ENCODE data around the gene ADRA2C.

Gene ADRA2C

GRCh38 chr4:3736806-3737205 lies 29.4 kb upstream of the ADRA2C start:
- CTCF ChIA-PET: no interaction called here

GRCh38 chr4:3739577-3739976 lies 26.6 kb upstream of the ADRA2C start:
- DNase-seq (ENCODE audit: extremely low spot score): no peak
- TF ChIP-seq FOXA1 (IDR thresholded peaks at IDR 0.05) (no peak), SP1 (IDR thresholded peaks at IDR 0.05) (no peak), LEF1 (IDR thresholded peaks at IDR 0.05; ENCODE audit: borderline replicate concordance) (no peak), HDGF (IDR thresholded peaks at IDR 0.05; ENCODE audit: borderline replicate concordance) (no peak), BHLHE40 (IDR thresholded peaks at IDR 0.05; ENCODE audit: borderline replicate concordance) (no peak)
- ChIA-PET CTCF (no interaction called here), POLR2A (no interaction called here)

More at GRCh38 chr4:3736806-3737205, 29.4 kb upstream of the ADRA2C start:
- no peak for TF ChIP-seq HDGF (IDR thresholded peaks at IDR 0.05; ENCODE audit: borderline replicate concordance)
- no peak for TF ChIP-seq TARDBP (IDR thresholded peaks at IDR 0.05)
- TF ChIP-seq BHLHE40 (IDR thresholded peaks at IDR 0.05; ENCODE audit: borderline replicate concordance): no peak
- no peak for TF ChIP-seq SUZ12 (IDR thresholded peaks at IDR 0.05)
- TF ChIP-seq FOXA1 (IDR thresholded peaks at IDR 0.05): no peak
- no peak for TF ChIP-seq CTBP1 (IDR thresholded peaks at IDR 0.05; ENCODE audit: borderline replicate concordance)
- TF ChIP-seq ZNF384 (IDR thresholded peaks at IDR 0.05): no peak
- no peak for TF ChIP-seq L3MBTL2 (conservative IDR thresholded peaks at IDR 0.05)
- TF ChIP-seq SP1 (IDR thresholded peaks at IDR 0.05): no peak
- no peak for TF ChIP-seq LEF1 (IDR thresholded peaks at IDR 0.05; ENCODE audit: borderline replicate concordance)
- no peak for TF ChIP-seq FOXM1 (IDR thresholded peaks at IDR 0.05; ENCODE audit: borderline replicate concordance)
- no peak for TF ChIP-seq PKNOX1 (IDR thresholded peaks at IDR 0.05)
- no peak for TF ChIP-seq FOXK2 (IDR thresholded peaks at IDR 0.05)
- no peak for TF ChIP-seq ELF4 (IDR thresholded peaks at IDR 0.05)
- no peak for TF ChIP-seq NFRKB (IDR thresholded peaks at IDR 0.05)
- no peak for TF ChIP-seq ARNT (IDR thresholded peaks at IDR 0.05)
- POLR2A ChIA-PET: no interaction called here
- no peak for DNase-seq (ENCODE audit: extremely low spot score)

GRCh38 chr4:3740256-3740655 lies 25.9 kb upstream of the ADRA2C start:
- no peak for DNase-seq (ENCODE audit: extremely low spot score)
- ChIA-PET POLR2A (no interaction called here), CTCF (no interaction called here)

GRCh38 chr4:3741217-3742011 lies 24.8 kb upstream of the ADRA2C start:
- no peak for TF ChIP-seq ELF4 (IDR thresholded peaks at IDR 0.05)
- TF ChIP-seq SP1 (IDR thresholded peaks at IDR 0.05): no peak
- TF ChIP-seq ARNT (IDR thresholded peaks at IDR 0.05): no peak
- TF ChIP-seq FOXM1 (IDR thresholded peaks at IDR 0.05; ENCODE audit: borderline replicate concordance): no peak
- no peak for TF ChIP-seq PKNOX1 (IDR thresholded peaks at IDR 0.05)
- no peak for TF ChIP-seq BHLHE40 (IDR thresholded peaks at IDR 0.05; ENCODE audit: borderline replicate concordance)
- TF ChIP-seq FOXK2 (IDR thresholded peaks at IDR 0.05): no peak
- no peak for TF ChIP-seq SUZ12 (IDR thresholded peaks at IDR 0.05)
- no peak for TF ChIP-seq CTBP1 (IDR thresholded peaks at IDR 0.05; ENCODE audit: borderline replicate concordance)
- TF ChIP-seq LEF1 (IDR thresholded peaks at IDR 0.05; ENCODE audit: borderline replicate concordance): no peak
- TF ChIP-seq TARDBP (IDR thresholded peaks at IDR 0.05): no peak
- no peak for TF ChIP-seq HDGF (IDR thresholded peaks at IDR 0.05; ENCODE audit: borderline replicate concordance)
- no peak for TF ChIP-seq L3MBTL2 (conservative IDR thresholded peaks at IDR 0.05)
- TF ChIP-seq NFRKB (IDR thresholded peaks at IDR 0.05): no peak
- CTCF ChIA-PET: no interaction called here
- DNase-seq (ENCODE audit: extremely low spot score): no peak
- POLR2A ChIA-PET: no interaction called here

More at GRCh38 chr4:3740256-3740655, 25.9 kb upstream of the ADRA2C start:
- TF ChIP-seq SUZ12 (IDR thresholded peaks at IDR 0.05) (no peak), LEF1 (IDR thresholded peaks at IDR 0.05; ENCODE audit: borderline replicate concordance) (no peak), HDGF (IDR thresholded peaks at IDR 0.05; ENCODE audit: borderline replicate concordance) (no peak), SP1 (IDR thresholded peaks at IDR 0.05) (no peak), ELF4 (IDR thresholded peaks at IDR 0.05) (no peak), BHLHE40 (IDR thresholded peaks at IDR 0.05; ENCODE audit: borderline replicate concordance) (no peak), TARDBP (IDR thresholded peaks at IDR 0.05) (no peak), PKNOX1 (IDR thresholded peaks at IDR 0.05) (no peak), ARNT (IDR thresholded peaks at IDR 0.05) (no peak)

GRCh38 chr4:3742610-3743009 lies 23.6 kb upstream of the ADRA2C start:
- ChIA-PET CTCF (no interaction called here), POLR2A (no interaction called here)
- no peak for TF ChIP-seq ELF4 (IDR thresholded peaks at IDR 0.05)
- TF ChIP-seq NFRKB (IDR thresholded peaks at IDR 0.05): no peak
- no peak for TF ChIP-seq ARNT (IDR thresholded peaks at IDR 0.05)
- no peak for TF ChIP-seq FOXA1 (IDR thresholded peaks at IDR 0.05)
- TF ChIP-seq SP1 (IDR thresholded peaks at IDR 0.05): no peak
- no peak for TF ChIP-seq CTBP1 (IDR thresholded peaks at IDR 0.05; ENCODE audit: borderline replicate concordance)
- TF ChIP-seq HDGF (IDR thresholded peaks at IDR 0.05; ENCODE audit: borderline replicate concordance): no peak
- TF ChIP-seq FOXM1 (IDR thresholded peaks at IDR 0.05; ENCODE audit: borderline replicate concordance): no peak
- no peak for TF ChIP-seq L3MBTL2 (conservative IDR thresholded peaks at IDR 0.05)
- TF ChIP-seq ZNF384 (IDR thresholded peaks at IDR 0.05): no peak
- no peak for TF ChIP-seq SUZ12 (IDR thresholded peaks at IDR 0.05)
- TF ChIP-seq TARDBP (IDR thresholded peaks at IDR 0.05): no peak
- TF ChIP-seq FOXK2 (IDR thresholded peaks at IDR 0.05): no peak
- no peak for TF ChIP-seq PKNOX1 (IDR thresholded peaks at IDR 0.05)
- TF ChIP-seq LEF1 (IDR thresholded peaks at IDR 0.05; ENCODE audit: borderline replicate concordance): no peak
- TF ChIP-seq BHLHE40 (IDR thresholded peaks at IDR 0.05; ENCODE audit: borderline replicate concordance): no peak
- no peak for DNase-seq (ENCODE audit: extremely low spot score)
